IMR-90 (cell line): ENCODE results near the gene CTAGE9. TPM values are rescaled to one million over a fixed set of nuclear protein-coding genes. Genes with fewer than 3 reads are reported as not detected.
A peak's percentile ranks its signal among the peaks of the same experiment; 100 is the strongest.

Source experiments
- ATAC-seq: fragments of 200-7000 bp; cut with Tn5 transposase; 2 replicates; pipeline ENCODE4 v1.9.1; 2020; ENCODE audit warnings: low read depth, mild to moderate bottlenecking, moderate library complexity
- BruUV-seq: library from RNA; stranded (reverse); fragments of 400-500 nt; replicated peaks from 2 replicates; lab custom pipeline; 2021; lab: Mats Ljungman, UMichigan
- CTCF ChIA-PET: fragments of 300-600 bp; formaldehyde crosslinking; extraction: SDS; loops from one replicate; lab custom pipeline; 2021; ENCODE audit warnings: antibody characterized with exemption; lab: Yijun Ruan, JAX
- POLR2A ChIA-PET: fragments of 300-600 bp; sonication (Branson Sonifier 250); formaldehyde crosslinking; loops from one replicate; lab custom pipeline; 2022; ENCODE audit warnings: antibody characterized with exemption; ENCODE audit not compliant: unreplicated experiment; lab: Charles Lee
- DNase-seq: peaks from one replicate; pipeline ENCODE4 v3.0.0; 2013
- H2AFZ ChIP-seq: replicated peaks from 2 replicates; pipeline ENCODE3; 2013; ENCODE audit warnings: low read length, mild to moderate bottlenecking; ENCODE audit not compliant: poor library complexity
- H2AK5ac ChIP-seq: 2 replicates; pipeline ENCODE4 v1.6.1; 2013; ENCODE audit warnings: low read depth, low read length, inconsistent platforms
- H2AK9ac ChIP-seq: replicated peaks from 2 replicates; pipeline ENCODE3; 2013; ENCODE audit warnings: mild to moderate bottlenecking, low read depth, low read length, moderate library complexity; ENCODE audit not compliant: poor library complexity
- H2BK120ac ChIP-seq: 2 replicates; pipeline ENCODE4 v1.6.1; 2013; ENCODE audit warnings: low read depth, low read length, inconsistent platforms
- H2BK15ac ChIP-seq: 3 replicates; pipeline ENCODE4 v1.6.1; 2013; ENCODE audit warnings: low read depth, low read length, inconsistent platforms
- H2BK20ac ChIP-seq: 2 replicates; pipeline ENCODE4 v1.6.1; 2013; ENCODE audit warnings: low read depth, mild to moderate bottlenecking, inconsistent platforms, low read length, moderate library complexity
- H2BK5ac ChIP-seq: 2 replicates; pipeline ENCODE4 v1.6.1; 2013; ENCODE audit warnings: mild to moderate bottlenecking, low read depth, low read length, inconsistent platforms; ENCODE audit not compliant: poor library complexity, severe bottlenecking
- H3K14ac ChIP-seq: replicated peaks from 2 replicates; pipeline ENCODE4 v1.6.1; 2013; ENCODE audit warnings: low read depth, low read length, inconsistent platforms
- H3K18ac ChIP-seq: 2 replicates; pipeline ENCODE4 v1.6.1; 2013; ENCODE audit warnings: low read depth, low read length, control low read depth
- H3K23ac ChIP-seq: 2 replicates; pipeline ENCODE4 v1.6.1; 2013; ENCODE audit warnings: low read depth, low read length, inconsistent platforms
- H3K27ac ChIP-seq: 2 replicates; pipeline ENCODE4 v1.5.1; 2013; ENCODE audit warnings: mild to moderate bottlenecking, control low read depth, low read length; ENCODE audit not compliant: insufficient read depth
- H3K27me3 ChIP-seq: 2 replicates; pipeline ENCODE4 v1.6.1; 2013; ENCODE audit warnings: low read length; ENCODE audit not compliant: control insufficient read depth, insufficient read depth
- H3K36me3 ChIP-seq: 2 replicates; pipeline ENCODE4 v1.6.1; 2013; ENCODE audit warnings: low read length, mixed read lengths; ENCODE audit not compliant: control insufficient read depth, insufficient read depth
- H3K4ac ChIP-seq: 2 replicates; pipeline ENCODE4 v1.6.1; 2013; ENCODE audit warnings: low read depth, low read length, inconsistent platforms
- H3K4me1 ChIP-seq: 2 replicates; pipeline ENCODE4 v1.6.1; 2013; ENCODE audit warnings: low read length, mixed read lengths; ENCODE audit not compliant: control insufficient read depth, insufficient read depth
- H3K4me2 ChIP-seq: 2 replicates; pipeline ENCODE4 v1.6.1; 2013; ENCODE audit warnings: low read depth, mild to moderate bottlenecking, control low read depth, low read length, moderate library complexity
- H3K4me3 ChIP-seq: 2 replicates; pipeline ENCODE4 v1.5.1; 2013; ENCODE audit warnings: low read depth, mild to moderate bottlenecking, control low read depth, low read length, moderate library complexity; ENCODE audit not compliant: insufficient read depth
- H3K56ac ChIP-seq: 2 replicates; pipeline ENCODE4 v1.6.1; 2013; ENCODE audit warnings: low read length, inconsistent platforms; ENCODE audit not compliant: insufficient read depth; ENCODE audit errors: extremely low read depth
- H3K79me1 ChIP-seq, 2 experiments: 2 replicates each; pipeline ENCODE4 v1.6.1; 2013; ENCODE audit warnings: low read length in 2 of 2, inconsistent platforms in 1 of 2, low read depth in 1 of 2
- H3K9ac ChIP-seq: 2 replicates; pipeline ENCODE4 v1.6.1; 2013; ENCODE audit warnings: low read depth, low read length, control low read depth
- H3K9me1 ChIP-seq: 2 replicates; pipeline ENCODE4 v1.6.1; 2013; ENCODE audit warnings: low read length, inconsistent platforms; ENCODE audit not compliant: insufficient read depth
- H3K9me3 ChIP-seq: 2 replicates; pipeline ENCODE4 v1.6.1; 2013; ENCODE audit warnings: low read length; ENCODE audit not compliant: control insufficient read depth, insufficient read depth
- H4K20me1 ChIP-seq: 2 replicates; pipeline ENCODE4 v1.6.1; 2013; ENCODE audit warnings: low read length, inconsistent platforms; ENCODE audit not compliant: insufficient read depth
- H4K5ac ChIP-seq: 2 replicates; pipeline ENCODE4 v1.6.1; 2013; ENCODE audit warnings: mild to moderate bottlenecking, low read depth, low read length, control low read depth
- H4K8ac ChIP-seq, 2 experiments: 2 replicates each; pipeline ENCODE4 v1.6.1; 2013; ENCODE audit warnings: low read depth in 2 of 2, low read length in 2 of 2, control low read depth in 1 of 2, inconsistent platforms in 1 of 2
- H4K91ac ChIP-seq: 2 replicates; pipeline ENCODE4 v1.6.1; 2013; ENCODE audit warnings: low read depth, low read length, inconsistent platforms; ENCODE audit not compliant: insufficient read depth
- CEBPB ChIP-seq: IDR thresholded peaks from 2 replicates; pipeline ENCODE4 v1.6.1; 2012; ENCODE audit warnings: low read depth, low read length, improper control_type of control experiment
- RCOR1 ChIP-seq: IDR thresholded peaks from 2 replicates; pipeline ENCODE4 v1.6.1; 2012; ENCODE audit warnings: mild to moderate bottlenecking, low read length, improper control_type of control experiment; ENCODE audit not compliant: insufficient replicate concordance
- WGBS, 2 experiments: methylation state at CpG; one replicate each; pipeline versions ENCODE4 v1.1.5 to v1.1.7; 2013; ENCODE audit warnings: missing lambda C conversion rate in 2 of 2; ENCODE audit not compliant: insufficient read length in 1 of 2; ENCODE audit errors: extremely low coverage in 2 of 2; 5-methylcytosine and 5-hydroxymethylcytosine counted together
- dilution Hi-C: fragments of 300-500 bp; cut with HindIII; formaldehyde crosslinking; loops from one replicate; pipeline ENCODE4 v1.14.3; 2018; ENCODE audit warnings: low sequenced_read_pairs; ENCODE audit not compliant: unreplicated experiment
- in situ Hi-C: fragments of 300-500 bp; cut with MboI; formaldehyde crosslinking; loops from 3 replicates; pipeline ENCODE4 v1.14.3; 2019; ENCODE audit warnings: low sequenced_read_pairs, inconsistent platforms, mixed read lengths
- intact Hi-C: fragments of 100-400 bp; cut with micrococcal nuclease; formaldehyde crosslinking; loops from 2 replicates; pipeline ENCODE4 v1.10.0; 2022
- polyA plus RNA-seq, 3 experiments: library from polyadenylated mRNA; depleted of rRNA; stranded (reverse); fragments of >200 nt; gene quantifications; 2 replicates each; pipeline ENCODE4 v1.2.3, GENCODE V29; 2012; ENCODE audit warnings: low replicate concordance in 1 of 3
- total RNA-seq: library from RNA; depleted of rRNA; stranded (reverse); fragments of >200 nt; gene quantifications from 2 replicates; pipeline ENCODE4 v1.2.3, GENCODE V29; 2012

Gene CTAGE9
- total and polyA plus RNA-seq, 2 of the 4 experiments (the other 2 are of a cell fraction): not detected

DNA sequence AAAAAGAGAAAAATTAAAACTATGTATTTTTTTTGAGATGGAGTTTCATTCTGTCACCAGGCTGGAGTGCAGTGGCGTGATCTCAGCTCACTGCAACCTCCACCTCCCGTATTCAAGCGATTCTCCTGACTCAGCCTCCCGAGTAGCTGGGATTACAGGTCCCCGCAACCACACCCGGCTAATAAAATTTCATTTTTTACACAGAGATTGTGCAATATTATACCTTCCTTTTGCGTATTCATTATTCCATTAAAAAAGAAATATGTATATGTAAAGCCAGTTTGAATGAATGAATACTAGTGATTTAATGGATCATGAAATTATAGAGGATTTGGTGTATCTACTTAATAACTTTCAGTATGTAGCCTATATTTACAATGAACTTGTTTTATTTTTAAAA, 38.2 kb upstream of the CTAGE9 start:
- H2BK20ac ChIP-seq: no peak overlapping the region
- ChIA-PET CTCF (no interaction called here), POLR2A (no interaction called here)
- no peak overlapping the region for H3K4me2 ChIP-seq
- no peak overlapping the region for H3K27ac ChIP-seq
- H2BK5ac ChIP-seq: no peak overlapping the region
- BruUV-seq: no TSS peak
- no peak overlapping the region for H2BK15ac ChIP-seq
- no peak overlapping the region for H3K56ac ChIP-seq
- no peak overlapping the region for H4K5ac ChIP-seq
- TF ChIP-seq CEBPB: peak; percentile 41; the same call in 1 of the 2 replicates
- TF ChIP-seq RCOR1: no peak
- intact Hi-C loops (no loop called here), dilution Hi-C loops (no loop called here), in situ Hi-C loops (no loop called here)
- H3K4me3 ChIP-seq: no peak overlapping the region
- H4K20me1 ChIP-seq: no peaks in the 10 kb centered on the region
- WGBS, 2 experiments: 78% methylated on average over 4 of the region's 7 CpGs; no CpG with 5 or more reads in 1 of the 2 experiments
- H3K79me1 ChIP-seq: no peaks in the 10 kb centered on the region
- H3K9ac ChIP-seq: no peak overlapping the region
- no peaks in the 10 kb centered on the region for H3K27me3 ChIP-seq
- no peak overlapping the region for H2BK120ac ChIP-seq
- H3K9me1 ChIP-seq: no peaks in the 10 kb centered on the region; the same call in 1 of the 2 replicates
- DNase-seq (no peak), ATAC-seq (no peak)
- no peak overlapping the region for H3K14ac ChIP-seq
- no peak overlapping the region for H2AFZ ChIP-seq
- H3K18ac ChIP-seq: no peak overlapping the region
- H4K8ac ChIP-seq: no peak overlapping the region
- H3K9me3 ChIP-seq: no peaks in the 10 kb centered on the region
- no peak overlapping the region for H3K4ac ChIP-seq
- no peak overlapping the region for H3K23ac ChIP-seq
- H4K91ac ChIP-seq: no peak overlapping the region
- no peak overlapping the region for H2AK5ac ChIP-seq
- H2AK9ac ChIP-seq: no peak overlapping the region
- no peaks in the 10 kb centered on the region for H3K36me3 ChIP-seq
- no peaks in the 10 kb centered on the region for H3K4me1 ChIP-seq
